H1 (cell line): ENCODE data around the gene TFPT. TPM values are rescaled to one million over a fixed set of nuclear protein-coding genes. Genes with fewer than 3 reads are reported as not detected.

Experiments
- CTCF ChIA-PET: fragments of 300-600 bp; sonication (Branson Sonifier 250); formaldehyde crosslinking; loops from one replicate; lab custom pipeline; 2021; ENCODE audit not compliant: partially characterized antibody; lab: Charles Lee
- POLR2A ChIA-PET: fragments of 300-600 bp; sonication (Branson Sonifier 250); formaldehyde crosslinking; loops from one replicate; lab custom pipeline; 2021; ENCODE audit warnings: inconsistent platforms; ENCODE audit not compliant: partially characterized antibody; lab: Charles Lee
- DNase-seq, 2 experiments: peaks; one replicate each; pipeline versions ENCODE4 v3.0.0 to v3.0.0-alpha.2; 2010 to 2022; ENCODE audit warnings: low spot score in 2 of 2, low read depth in 1 of 2, mixed read lengths in 1 of 2
- FAIRE-seq: peaks from 2 replicates; lab custom pipeline; 2011; peaks lifted over from hg19 to GRCh38; lab: Jason Lieb, UNC
- H2AFZ ChIP-seq: 2 replicates; pipeline ENCODE4 v1.8.1; 2012; ENCODE audit warnings: low read length, inconsistent platforms
- H2AK5ac ChIP-seq: 2 replicates; pipeline ENCODE4 v1.6.1; 2013; ENCODE audit warnings: low read depth, low read length
- H2BK120ac ChIP-seq: replicated peaks from 2 replicates; pipeline ENCODE3; 2013; ENCODE audit warnings: low read depth, low read length, inconsistent platforms
- H2BK12ac ChIP-seq: 2 replicates; pipeline ENCODE4 v1.6.1; 2013; ENCODE audit warnings: low read depth, low read length
- H2BK15ac ChIP-seq: 2 replicates; pipeline ENCODE4 v1.6.1; 2013; ENCODE audit warnings: low read length
- H2BK20ac ChIP-seq: 2 replicates; pipeline ENCODE4 v1.6.1; 2013; ENCODE audit warnings: low read length
- H2BK5ac ChIP-seq: 2 replicates; pipeline ENCODE4 v1.6.1; 2013; ENCODE audit warnings: low read depth, low read length
- H3K14ac ChIP-seq: 2 replicates; pipeline ENCODE4 v1.6.1; 2013; ENCODE audit warnings: inconsistent platforms; ENCODE audit not compliant: insufficient read length
- H3K18ac ChIP-seq: 2 replicates; pipeline ENCODE4 v1.6.1; 2013; ENCODE audit warnings: low read length; ENCODE audit errors: extremely low read depth
- H3K23ac ChIP-seq: 2 replicates; pipeline ENCODE4 v1.6.1; 2013; ENCODE audit warnings: inconsistent platforms; ENCODE audit not compliant: insufficient read length
- H3K23me2 ChIP-seq: 2 replicates; pipeline ENCODE4 v1.6.1; 2013; ENCODE audit warnings: low read depth, low read length
- H3K27ac ChIP-seq: 2 replicates; pipeline ENCODE4 v1.6.1; 2011; ENCODE audit warnings: low read depth, low read length, inconsistent platforms
- H3K27me3 ChIP-seq, 4 experiments: replicated peaks in 1 of 4; 1 replicate in 1 of 4; 2 replicates in 3 of 4; pipeline versions ENCODE4 v1.6.1 to v1.8.1; 2011 to 2013; ENCODE audit warnings: low read length in 3 of 4, mild to moderate bottlenecking in 3 of 4, inconsistent platforms in 2 of 4, mixed read lengths in 2 of 4, moderate library complexity in 1 of 4; ENCODE audit not compliant: control insufficient read depth in 3 of 4, insufficient read depth in 3 of 4; ENCODE audit errors: extremely low read depth in 1 of 4
- H3K36me3 ChIP-seq, 4 experiments: 2 replicates each; pipeline versions ENCODE4 v1.6.1 to v1.8.1; 2011 to 2013; ENCODE audit warnings: mild to moderate bottlenecking in 4 of 4, low read length in 3 of 4, moderate library complexity in 2 of 4, control low read depth in 1 of 4, inconsistent platforms in 1 of 4; ENCODE audit not compliant: insufficient read depth in 4 of 4, control insufficient read depth in 2 of 4
- H3K4ac ChIP-seq: replicated peaks from 2 replicates; pipeline ENCODE3; 2013; ENCODE audit warnings: low read length, low read depth, mixed read lengths, inconsistent platforms; ENCODE audit not compliant: insufficient read length
- H3K4me1 ChIP-seq, 4 experiments: replicated peaks in 1 of 4; 1 replicate in 1 of 4; 2 replicates in 3 of 4; pipeline versions ENCODE4 v1.6.1 to v1.8.1; 2011 to 2013; ENCODE audit warnings: low read length in 3 of 4, inconsistent platforms in 2 of 4, mixed read lengths in 1 of 4; ENCODE audit not compliant: insufficient read depth in 4 of 4, control insufficient read depth in 3 of 4
- H3K4me2 ChIP-seq, 2 experiments: 2 replicates each; pipeline versions ENCODE4 v1.6.1 to v1.8.1; 2011 to 2013; ENCODE audit warnings: low read depth in 2 of 2, low read length in 2 of 2, control low read depth in 1 of 2, inconsistent platforms in 1 of 2, mild to moderate bottlenecking in 1 of 2; ENCODE audit not compliant: insufficient read depth in 1 of 2
- H3K4me3 ChIP-seq, 4 experiments: fragments of 200-600, 300-600 bp in 1 of 4; sonication (generic), shearing (Covaris generic), sonication (Bioruptor Twin) in 1 of 4; 2 replicates each; pipeline versions ENCODE4 v1.5.1 to v1.8.1; 2011 to 2016; ENCODE audit warnings: low read length in 4 of 4, low read depth in 3 of 4, control low read depth in 2 of 4, inconsistent platforms in 2 of 4, mild to moderate bottlenecking in 2 of 4, mixed read lengths in 1 of 4, moderate library complexity in 1 of 4; ENCODE audit not compliant: insufficient read depth in 2 of 4; ENCODE audit errors: extremely low read depth in 1 of 4
- H3K56ac ChIP-seq: replicated peaks from 2 replicates; pipeline ENCODE3; 2013; ENCODE audit warnings: low read depth, mild to moderate bottlenecking, mixed read lengths, low read length, inconsistent platforms; ENCODE audit not compliant: insufficient read length
- H3K79me1 ChIP-seq: 2 replicates; pipeline ENCODE4 v1.6.1; 2013; ENCODE audit warnings: low read depth, low read length, control low read depth
- H3K79me2 ChIP-seq, 2 experiments: 2 replicates each; pipeline versions ENCODE4 v1.6.1 to v1.8.1; 2012 to 2013; ENCODE audit warnings: low read length in 2 of 2, mild to moderate bottlenecking in 2 of 2, inconsistent platforms in 1 of 2; ENCODE audit not compliant: insufficient read depth in 2 of 2, control insufficient read depth in 1 of 2
- H3K9ac ChIP-seq, 4 experiments: replicated peaks in 1 of 4; 1 replicate in 1 of 4; 2 replicates in 3 of 4; pipeline versions ENCODE4 v1.6.1 to v1.8.1; 2011 to 2013; ENCODE audit warnings: low read depth in 3 of 4, low read length in 3 of 4, control low read depth in 2 of 4, mild to moderate bottlenecking in 2 of 4, moderate library complexity in 2 of 4, inconsistent platforms in 1 of 4; ENCODE audit errors: extremely low read depth in 1 of 4
- H3K9me3 ChIP-seq, 2 experiments: 2 replicates each; pipeline versions ENCODE4 v1.6.1 to v1.8.1; 2012 to 2013; ENCODE audit warnings: mild to moderate bottlenecking in 2 of 2, moderate library complexity in 2 of 2, control low read depth in 1 of 2, inconsistent platforms in 1 of 2, low read depth in 1 of 2, low read length in 1 of 2, mixed read lengths in 1 of 2; ENCODE audit not compliant: insufficient read depth in 2 of 2
- H4K20me1 ChIP-seq, 2 experiments: replicated peaks in 1 of 2; 2 replicates each; pipeline versions ENCODE3 to v1.8.1; 2011 to 2013; ENCODE audit warnings: inconsistent platforms in 2 of 2, low read length in 2 of 2, mild to moderate bottlenecking in 1 of 2; ENCODE audit not compliant: insufficient read depth in 2 of 2, control insufficient read depth in 1 of 2
- H4K5ac ChIP-seq: 2 replicates; pipeline ENCODE4 v1.6.1; 2013; ENCODE audit warnings: low read length, low read depth, mixed read lengths, inconsistent platforms; ENCODE audit not compliant: insufficient read length
- H4K8ac ChIP-seq: 2 replicates; pipeline ENCODE4 v1.8.0; 2013; ENCODE audit warnings: mild to moderate bottlenecking, moderate library complexity, low read length, inconsistent platforms; ENCODE audit not compliant: insufficient read depth; ENCODE audit errors: extremely low read depth
- H4K91ac ChIP-seq: replicated peaks from 2 replicates; pipeline ENCODE3; 2013; ENCODE audit warnings: low read length, mixed read lengths, inconsistent platforms; ENCODE audit not compliant: insufficient read length
- BRCA1 ChIP-seq: IDR thresholded peaks from 2 replicates; pipeline ENCODE4 v1.6.1; 2012; ENCODE audit warnings: low read depth, low read length, improper control_type of control experiment
- CHD1 ChIP-seq: IDR thresholded peaks from 2 replicates; pipeline ENCODE4 v1.6.1; 2012; ENCODE audit warnings: low read depth, low read length, improper control_type of control experiment
- CREB1 ChIP-seq: IDR thresholded peaks from 2 replicates; pipeline ENCODE4 v1.6.1; 2012; ENCODE audit warnings: inconsistent platforms
- GTF2F1 ChIP-seq: IDR thresholded peaks from 2 replicates; pipeline ENCODE4 v1.6.1; 2012; ENCODE audit warnings: low read depth, low read length, improper control_type of control experiment, borderline replicate concordance
- JUND ChIP-seq: IDR thresholded peaks from 2 replicates; pipeline ENCODE4 v1.6.1; 2011; ENCODE audit warnings: mild to moderate bottlenecking, improper control_type of control experiment, low read length
- POLR2AphosphoS5 ChIP-seq: IDR thresholded peaks from 2 replicates; pipeline ENCODE4 v1.6.1; 2011; ENCODE audit warnings: low read depth, low read length
- SIRT6 ChIP-seq: IDR thresholded peaks from one replicate; pipeline ENCODE4 v1.7.1; 2012; ENCODE audit warnings: low read length, inconsistent platforms
- SIX5 ChIP-seq: IDR thresholded peaks from 2 replicates; pipeline ENCODE4 v1.6.1; 2011; ENCODE audit warnings: mild to moderate bottlenecking, low read depth, low read length
- SP1 ChIP-seq: IDR thresholded peaks from 2 replicates; pipeline ENCODE4 v1.6.1; 2011; ENCODE audit warnings: low read depth, low read length
- ZNF274 ChIP-seq: IDR thresholded peaks from 2 replicates; pipeline ENCODE4 v1.7.0; 2012; ENCODE audit warnings: low read length, borderline replicate concordance; ENCODE audit errors: extremely low read depth
- WGBS, 2 experiments: shearing (Covaris generic) in 1 of 2; methylation state at CpG; one replicate each; pipeline versions ENCODE4 v1.1.6 to v1.1.7; 2013 to 2015; ENCODE audit warnings: low lambda C conversion rate in 2 of 2, mixed read lengths in 2 of 2, inconsistent platforms in 1 of 2, low coverage in 1 of 2, missing lambda C conversion rate in 1 of 2; ENCODE audit not compliant: insufficient replicate concordance in 2 of 2, insufficient coverage in 1 of 2, insufficient read length in 1 of 2; ENCODE audit errors: extremely low coverage in 1 of 2, missing lambda C conversion rate in 1 of 2; 5-methylcytosine and 5-hydroxymethylcytosine counted together
- polyA plus RNA-seq, 7 experiments: library from polyadenylated mRNA; depleted of rRNA in 3 of 7; stranded (reverse) in 5 of 7; unstranded in 2 of 7; fragments of >200 nt in 5 of 7; fragments of 200-250 nt in 2 of 7; gene quantifications; 1 replicate in 5 of 7; 2 replicates in 1 of 7; 4 replicates in 1 of 7; pipeline versions ENCODE4 v1.2.1 to v1.2.3, GENCODE V29; 2011 to 2013; ENCODE audit warnings: missing spikeins in 2 of 7, mixed read lengths in 2 of 7
- total RNA-seq: library from RNA; stranded (reverse); fragmentation: NEBNext Ultra II Directional; extraction: Animal tissue kit (Norgen Biotek cat#: 25700); gene quantifications from 2 replicates; pipeline ENCODE4 v1.2.1, GENCODE V29; 2021
- TF ChIP-seq, protein P1 (sequence below): IDR thresholded peaks from 2 replicates; pipeline ENCODE4 v1.6.1; 2011; ENCODE audit warnings: low read length, improper control_type of control experiment

TFPT gene
- total and polyA plus RNA-seq, 2 of the 8 experiments (the other 6 are each of a cell fraction or from before 2014, with no cell fraction given) = 10.4 to 17.7 TPM

- no peak for FAIRE-seq
- H2AK5ac ChIP-seq = no peak overlapping the region
- no peak for TF ChIP-seq JUND
- no peak for TF ChIP-seq SP1
- TF ChIP-seq, protein P1, sequence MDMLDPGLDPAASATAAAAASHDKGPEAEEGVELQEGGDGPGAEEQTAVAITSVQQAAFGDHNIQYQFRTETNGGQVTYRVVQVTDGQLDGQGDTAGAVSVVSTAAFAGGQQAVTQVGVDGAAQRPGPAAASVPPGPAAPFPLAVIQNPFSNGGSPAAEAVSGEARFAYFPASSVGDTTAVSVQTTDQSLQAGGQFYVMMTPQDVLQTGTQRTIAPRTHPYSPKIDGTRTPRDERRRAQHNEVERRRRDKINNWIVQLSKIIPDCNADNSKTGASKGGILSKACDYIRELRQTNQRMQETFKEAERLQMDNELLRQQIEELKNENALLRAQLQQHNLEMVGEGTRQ = no peak
- no peak for TF ChIP-seq GTF2F1
- TF ChIP-seq SIRT6 = no peak
- TF ChIP-seq CREB1 = no peak
- TF ChIP-seq ZNF274 = no peak
- no peak for TF ChIP-seq SIX5
- no peak for TF ChIP-seq BRCA1
- no peak for TF ChIP-seq CHD1
- TF ChIP-seq POLR2AphosphoS5 = no peak
- no peaks in the 10 kb centered on the region for H3K27me3 ChIP-seq
- H3K4ac ChIP-seq = no peak overlapping the region
- peaks cover 22 to 37% of the 10 kb centered on the region in 2 experiments for H4K20me1 ChIP-seq
- POLR2A ChIA-PET = interaction anchor here (0.8 to 14.8 kb wide), 7 partner anchors 9 to 55 kb away, joined by 3 to 348 read pairs (median 3); partner anchors contain the start of genes CNOT3 and LENG1
- H3K9me3 ChIP-seq = no peaks in the 10 kb centered on the region
- no peak overlapping the region for H3K4me2 ChIP-seq
- no peak overlapping the region for H4K5ac ChIP-seq
- H2BK5ac ChIP-seq = no peak overlapping the region
- H3K14ac ChIP-seq = no peak overlapping the region
- H3K56ac ChIP-seq = no peak overlapping the region
- H3K4me1 ChIP-seq = no peaks in the 10 kb centered on the region
- CTCF ChIA-PET = interaction anchor here (1.1 to 2.3 kb wide), 2 partner anchors 9 kb away, joined by 3 to 6 read pairs; no protein-coding TSS in a partner anchor
- no peak overlapping the region for H3K9ac ChIP-seq
- no peaks in the 10 kb centered on the region; the same call in 1 of the 2 replicates for H3K79me1 ChIP-seq
- H3K4me3 ChIP-seq = no peak overlapping the region
- WGBS, 2 experiments = 93% methylated on average over 14 of the region's 19 CpGs; no CpG with 5 or more reads in 1 of the 2 experiments
- H3K36me3 ChIP-seq = peaks cover 51 to 95% (median 83%) of the 10 kb centered on the region in 4 experiments
- no peak overlapping the region for H2BK20ac ChIP-seq
- no peak overlapping the region for H2BK120ac ChIP-seq
- H3K27ac ChIP-seq = no peak overlapping the region
- no peaks in the 10 kb centered on the region for H3K23me2 ChIP-seq
- H2AFZ ChIP-seq = no peak overlapping the region
- H2BK15ac ChIP-seq = no peak overlapping the region
- no peak overlapping the region for H4K91ac ChIP-seq
- H3K23ac ChIP-seq = no peak overlapping the region
- no peak for DNase-seq
- no peak overlapping the region; the same call in 1 of the 2 replicates for H4K8ac ChIP-seq
- no peak overlapping the region for H2BK12ac ChIP-seq
- H3K18ac ChIP-seq = no peak overlapping the region
- H3K79me2 ChIP-seq = no peaks in the 10 kb centered on the region
Measured at GRCh38 chr19:54148158-54148557, 32.7 kb upstream of the TFPT start.
